SK-N-SH (cell line): ENCODE data around the gene CDH16. TPM values are rescaled to one million over a fixed set of nuclear protein-coding genes. Genes with fewer than 3 reads are reported as not detected.

Experiments used
- CTCF ChIA-PET: fragments of 300-600, 350-600 bp; formaldehyde crosslinking; extraction: SDS; loops from one replicate; lab custom pipeline; 2021; lab: Yijun Ruan, JAX
- POLR2A ChIA-PET: fragments of 350-600 bp; sonication (Branson Sonifier 250); formaldehyde crosslinking; extraction: SDS; loops from one replicate; lab custom pipeline; 2020; ENCODE audit warnings: antibody characterized with exemption, inconsistent platforms; lab: Yijun Ruan, JAX
- DNase-seq: peaks from one replicate; pipeline ENCODE4 v3.0.0; 2012
- H2AFZ ChIP-seq: fragments of 200-600 bp; sonication (generic); 2 replicates; pipeline ENCODE4 v1.8.1; 2016; ENCODE audit warnings: antibody characterized with exemption, mild to moderate bottlenecking, low read depth
- H3F3A ChIP-seq: fragments of 200-600 bp; sonication (generic); replicated peaks from 2 replicates; pipeline ENCODE3; 2016; ENCODE audit warnings: antibody characterized with exemption, mild to moderate bottlenecking; ENCODE audit not compliant: insufficient read depth
- H3K27ac ChIP-seq, 2 experiments: fragments of 200-500 bp in 1 of 2; fragments of 200-600 bp in 1 of 2; sonication (Bioruptor generic) in 1 of 2; sonication (generic), shearing (Covaris generic) in 1 of 2; 2 replicates each; pipeline versions ENCODE4 v1.5.1 to v1.6.1; 2014 to 2016; ENCODE audit warnings: low read depth in 2 of 2, inconsistent platforms in 1 of 2, low read length in 1 of 2, mild to moderate bottlenecking in 1 of 2, mixed read lengths in 1 of 2
- H3K27me3 ChIP-seq: fragments of 200-600 bp; sonication (generic), shearing (Covaris generic); 2 replicates; pipeline ENCODE4 v1.6.1; 2016; ENCODE audit warnings: mixed run types; ENCODE audit not compliant: insufficient read depth
- H3K36me3 ChIP-seq, 2 experiments: fragments of 200-500 bp in 1 of 2; fragments of 200-600 bp in 1 of 2; sonication (Bioruptor generic) in 1 of 2; sonication (generic) in 1 of 2; replicated peaks in 1 of 2; 2 replicates each; pipeline versions ENCODE3 to v1.5.1; 2014 to 2016; ENCODE audit warnings: low read length in 1 of 2, mild to moderate bottlenecking in 1 of 2; ENCODE audit not compliant: insufficient read depth in 2 of 2, control insufficient read depth in 1 of 2
- H3K4me1 ChIP-seq, 2 experiments: fragments of 200-500 bp in 1 of 2; fragments of 200-600 bp in 1 of 2; sonication (Bioruptor generic) in 1 of 2; sonication (generic), shearing (Covaris generic) in 1 of 2; 2 replicates each; pipeline versions ENCODE4 v1.5.1 to v1.6.1; 2014 to 2016; ENCODE audit warnings: low read depth in 1 of 2, low read length in 1 of 2, mixed run types in 1 of 2; ENCODE audit not compliant: insufficient read depth in 2 of 2, control insufficient read depth in 1 of 2
- H3K4me2 ChIP-seq: fragments of 200-600 bp; sonication (generic), shearing (Covaris generic); 2 replicates; pipeline ENCODE4 v1.6.1; 2017; ENCODE audit warnings: mixed run types
- H3K4me3 ChIP-seq, 2 experiments: fragments of 200-500 bp in 1 of 2; fragments of 200-600 bp in 1 of 2; sonication (Bioruptor generic) in 1 of 2; sonication (generic), shearing (Covaris generic) in 1 of 2; 2 replicates each; pipeline versions ENCODE4 v1.5.1 to v1.8.1; 2014 to 2016; ENCODE audit warnings: low read depth in 2 of 2, inconsistent platforms in 1 of 2, low read length in 1 of 2, mild to moderate bottlenecking in 1 of 2, mixed read lengths in 1 of 2, moderate library complexity in 1 of 2
- H3K79me2 ChIP-seq: fragments of 200-600 bp; sonication (generic); 2 replicates; pipeline ENCODE4 v1.8.1; 2017; ENCODE audit warnings: mild to moderate bottlenecking; ENCODE audit not compliant: insufficient read depth
- H3K9ac ChIP-seq: fragments of 200-600 bp; sonication (generic); 2 replicates; pipeline ENCODE4 v1.6.1; 2017; ENCODE audit warnings: mixed run types
- H3K9me2 ChIP-seq: fragments of 200-600 bp; sonication (generic); 2 replicates; pipeline ENCODE4 v1.6.1; 2017; ENCODE audit warnings: mixed run types
- H3K9me3 ChIP-seq: fragments of 200-600 bp; sonication (generic); 2 replicates; pipeline ENCODE4 v1.6.1; 2017; ENCODE audit warnings: mixed run types, mild to moderate bottlenecking, moderate library complexity
- H4K20me1 ChIP-seq: fragments of 200-600 bp; sonication (generic); 2 replicates; pipeline ENCODE4 v1.6.1; 2017; ENCODE audit warnings: mild to moderate bottlenecking, mixed run types; ENCODE audit not compliant: insufficient read depth
- CTCF ChIP-seq: fragments of 200-600 bp; sonication (generic); IDR thresholded peaks from 2 replicates; pipeline ENCODE4 v1.6.1; 2017; ENCODE audit warnings: antibody characterized with exemption, mild to moderate bottlenecking, moderate library complexity
- ELF1 ChIP-seq: IDR thresholded peaks from 2 replicates; pipeline ENCODE4 v1.4.0; 2012
- EP300 ChIP-seq, 2 experiments: IDR thresholded peaks; 2 replicates each; pipeline versions ENCODE4 v1.4.0 to v1.6.1; 2012; ENCODE audit warnings: borderline replicate concordance in 1 of 2, low read depth in 1 of 2, low read length in 1 of 2
- EZH2phosphoT487 ChIP-seq: fragments of 200-600 bp; sonication (generic); IDR thresholded peaks from 2 replicates; pipeline ENCODE4 v1.6.1; 2017; ENCODE audit warnings: low read depth, mixed run types, mild to moderate bottlenecking, antibody characterized with exemption, moderate library complexity, borderline replicate concordance
- FOSL2 ChIP-seq: IDR thresholded peaks from 2 replicates; pipeline ENCODE4 v1.4.0; 2012; ENCODE audit warnings: low read depth, mild to moderate bottlenecking, moderate library complexity, borderline replicate concordance
- GABPA ChIP-seq: IDR thresholded peaks from 2 replicates; pipeline ENCODE4 v1.4.0; 2012; ENCODE audit warnings: low read depth, mild to moderate bottlenecking
- MEF2A ChIP-seq: IDR thresholded peaks from 2 replicates; pipeline ENCODE4 v1.4.0; 2012; ENCODE audit warnings: low read depth, borderline replicate concordance
- RAD21 ChIP-seq: IDR thresholded peaks from 2 replicates; pipeline ENCODE4 v1.6.1; 2012; ENCODE audit warnings: mild to moderate bottlenecking, low read length
- RCOR1 ChIP-seq: fragments of 150-350 bp; IDR thresholded peaks from 2 replicates; pipeline ENCODE4 v1.6.1; 2017; ENCODE audit warnings: antibody characterized with exemption, low read length
- SIN3A ChIP-seq: IDR thresholded peaks from 2 replicates; pipeline ENCODE4 v1.6.1; 2012; ENCODE audit warnings: low read depth, mild to moderate bottlenecking, low read length, moderate library complexity, borderline replicate concordance
- SMC3 ChIP-seq: IDR thresholded peaks from 2 replicates; pipeline ENCODE4 v1.6.1; 2012; ENCODE audit warnings: low read depth, low read length, improper control_type of control experiment
- USF2 ChIP-seq: fragments of 150-350 bp; IDR thresholded peaks from 2 replicates; pipeline ENCODE4 v1.6.1; 2017; ENCODE audit warnings: antibody characterized with exemption, low read length, low read depth, borderline replicate concordance
- YY1 ChIP-seq: IDR thresholded peaks from 2 replicates; pipeline ENCODE4 v1.4.0; 2012; ENCODE audit warnings: low read depth, mild to moderate bottlenecking
- WGBS: methylation state at CpG from one replicate; pipeline ENCODE4 v1.1.6; 2017; ENCODE audit warnings: low lambda C conversion rate; 5-methylcytosine and 5-hydroxymethylcytosine counted together
- polyA plus RNA-seq, 3 experiments: library from polyadenylated mRNA; depleted of rRNA; stranded (reverse); fragments of >200 nt; gene quantifications; 2 replicates each; pipeline ENCODE4 v1.2.3, GENCODE V29; 2012
- TF ChIP-seq, protein P1 (sequence below): IDR thresholded peaks from 2 replicates; pipeline ENCODE4 v1.4.0; 2012; ENCODE audit warnings: low read depth
- TF ChIP-seq, protein P2 (sequence below): IDR thresholded peaks from 2 replicates; pipeline ENCODE4 v1.4.0; 2012; ENCODE audit warnings: low read depth, borderline replicate concordance

Gene CDH16
- polyA plus RNA-seq, 1 of the 3 experiments (the other 2 are of a cell fraction), result not detected

DNA sequence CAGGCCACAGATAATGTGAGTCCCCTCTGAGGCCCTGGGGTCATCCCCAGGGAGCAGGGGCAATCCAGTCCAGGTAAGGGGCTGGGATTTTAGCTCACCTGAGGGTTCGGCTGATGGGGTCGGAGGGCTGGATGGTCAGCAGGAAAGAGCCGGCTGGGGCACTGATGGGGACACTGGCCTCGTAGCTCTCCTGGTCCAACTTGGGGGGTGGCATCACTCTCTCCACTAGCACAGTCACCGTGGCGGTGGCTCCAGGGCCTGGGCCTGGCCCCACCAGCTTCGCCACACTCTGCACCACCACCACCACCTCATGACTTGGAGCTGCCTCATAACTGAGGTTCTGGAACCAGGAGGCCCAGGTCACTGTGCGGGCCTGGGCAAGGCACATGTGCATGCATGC lies 6.9 kb downstream of the CDH16 start:
- Histone ChIP-seq H3K27ac (no peak overlapping the region), H3K79me2 (no peaks in the 10 kb centered on the region), H3K4me3 (no peak overlapping the region), H3K36me3 (no peaks in the 10 kb centered on the region), H3K27me3 (no peaks in the 10 kb centered on the region), H3K9me2 (no peaks in the 10 kb centered on the region), H2AFZ (no peak overlapping the region), H3K4me2 (no peak overlapping the region), H4K20me1 (no peaks in the 10 kb centered on the region), H3K4me1 (no peaks in the 10 kb centered on the region), H3F3A (no peaks in the 10 kb centered on the region), H3K9me3 (no peaks in the 10 kb centered on the region)
- WGBS, result 88% methylated on average over 3 of the region's 8 CpGs
- no peak for DNase-seq
- CTCF ChIA-PET, result interaction anchor here (1.1 to 5.7 kb wide), 4 partner anchors 14 to 44 kb away, joined by 3 to 40 read pairs (median 6); partner anchors contain the start of gene RRAD
- POLR2A ChIA-PET, result no interaction called here
- TF ChIP-seq YY1 (no peak), RAD21 (no peak), SMC3 (no peak), RCOR1 (no peak), USF2 (no peak), ELF1 (no peak), SIN3A (no peak), EZH2phosphoT487 (no peak), FOSL2 (no peak), EP300 (IDR thresholded peaks at IDR 0.05; ENCODE audit: borderline replicate concordance in 1 of 2, low read depth in 1 of 2, low read length in 1 of 2) (no peak)
- TF ChIP-seq, protein P1, sequence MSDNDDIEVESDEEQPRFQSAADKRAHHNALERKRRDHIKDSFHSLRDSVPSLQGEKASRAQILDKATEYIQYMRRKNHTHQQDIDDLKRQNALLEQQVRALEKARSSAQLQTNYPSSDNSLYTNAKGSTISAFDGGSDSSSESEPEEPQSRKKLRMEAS, result no peak
- TF ChIP-seq, all 33 proteins: peak for 0
- H3K9ac ChIP-seq, result no peak overlapping the region

DNA sequence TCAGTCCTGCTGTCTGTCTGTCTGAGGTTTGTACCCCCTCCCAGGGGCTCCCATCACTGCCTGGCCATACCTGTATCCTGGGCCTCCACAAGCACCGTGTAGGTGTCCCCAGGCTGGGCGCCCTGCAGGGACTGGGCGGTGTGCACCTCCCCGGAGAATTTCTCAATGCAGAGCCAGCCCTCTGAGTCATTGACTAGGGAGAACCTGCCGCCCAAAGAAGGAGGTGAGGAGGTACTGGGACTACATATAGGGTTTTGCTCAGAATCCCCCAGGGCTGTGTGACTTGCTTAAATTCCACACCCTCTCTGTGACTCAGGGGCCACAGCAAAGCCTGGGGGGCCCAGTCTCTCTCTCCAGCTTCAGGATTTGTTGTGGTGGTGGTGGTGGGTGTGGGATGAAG lies 7.6 kb downstream of the CDH16 start:
- no peaks in the 10 kb centered on the region for H3K9me3 ChIP-seq
- H3K27ac ChIP-seq, result no peak overlapping the region
- no peaks in the 10 kb centered on the region for H3K79me2 ChIP-seq
- no peak for DNase-seq
- TF ChIP-seq CTCF (no peak), GABPA (no peak), YY1 (no peak), FOSL2 (no peak), MEF2A (no peak), USF2 (no peak), RCOR1 (no peak)
- TF ChIP-seq, protein P2, sequence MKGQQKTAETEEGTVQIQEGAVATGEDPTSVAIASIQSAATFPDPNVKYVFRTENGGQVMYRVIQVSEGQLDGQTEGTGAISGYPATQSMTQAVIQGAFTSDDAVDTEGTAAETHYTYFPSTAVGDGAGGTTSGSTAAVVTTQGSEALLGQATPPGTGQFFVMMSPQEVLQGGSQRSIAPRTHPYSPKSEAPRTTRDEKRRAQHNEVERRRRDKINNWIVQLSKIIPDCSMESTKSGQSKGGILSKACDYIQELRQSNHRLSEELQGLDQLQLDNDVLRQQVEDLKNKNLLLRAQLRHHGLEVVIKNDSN, result no peak
- no peak overlapping the region for H3K4me2 ChIP-seq
- H4K20me1 ChIP-seq, result no peaks in the 10 kb centered on the region
- H3K9ac ChIP-seq, result no peak overlapping the region
- H2AFZ ChIP-seq, result no peak overlapping the region
- no peaks in the 10 kb centered on the region for H3K4me1 ChIP-seq
- 46% methylated on average over 2 of the region's 5 CpGs for WGBS
- H3K4me3 ChIP-seq, result no peak overlapping the region
- H3K36me3 ChIP-seq, result no peaks in the 10 kb centered on the region
- CTCF ChIA-PET, result interaction anchor here (1.2 to 5.7 kb wide), 7 partner anchors 8 to 50 kb away, joined by 3 to 40 read pairs (median 8); partner anchors contain the start of genes CDH16, CES3 and RRAD
- POLR2A ChIA-PET, result no interaction called here
- no peaks in the 10 kb centered on the region for H3K27me3 ChIP-seq
- no peaks in the 10 kb centered on the region for H3F3A ChIP-seq
- H3K9me2 ChIP-seq, result no peaks in the 10 kb centered on the region
